Glutamatergic neuron (in vitro differentiated cells): ENCODE measurements around the gene STRA6. TPM values are rescaled to one million over a fixed set of nuclear protein-coding genes. Genes with fewer than 3 reads are reported as not detected.
A peak's percentile ranks its signal among the peaks of the same experiment; 100 is the strongest.

ENCODE experiments used
- DNase-seq: peaks from one replicate; pipeline ENCODE4 v3.0.0; 2022
- H3K27ac Mint-ChIP-seq: one replicate; pipeline ENCODE4 v1.8.0; 2020; ENCODE audit warnings: mild to moderate bottlenecking, mixed read lengths, inconsistent platforms; ENCODE audit not compliant: unreplicated experiment
- H3K27me3 Mint-ChIP-seq: one replicate; pipeline ENCODE4 v1.8.0; 2020; ENCODE audit warnings: mild to moderate bottlenecking, moderate library complexity, mixed read lengths, inconsistent platforms; ENCODE audit not compliant: unreplicated experiment
- H3K36me3 Mint-ChIP-seq: one replicate; pipeline ENCODE4 v1.8.0; 2020; ENCODE audit warnings: mild to moderate bottlenecking, mixed read lengths, inconsistent platforms; ENCODE audit not compliant: unreplicated experiment
- H3K4me1 Mint-ChIP-seq: one replicate; pipeline ENCODE4 v1.8.0; 2020; ENCODE audit warnings: mild to moderate bottlenecking, low read depth, mixed read lengths, inconsistent platforms; ENCODE audit not compliant: unreplicated experiment
- H3K4me3 Mint-ChIP-seq: one replicate; pipeline ENCODE4 v1.8.0; 2020; ENCODE audit warnings: mild to moderate bottlenecking, mixed read lengths, inconsistent platforms; ENCODE audit not compliant: unreplicated experiment
- H3K9me3 Mint-ChIP-seq: one replicate; pipeline ENCODE4 v1.8.0; 2020; ENCODE audit warnings: mild to moderate bottlenecking, moderate library complexity, mixed read lengths, inconsistent platforms; ENCODE audit not compliant: unreplicated experiment
- total RNA-seq: library from RNA; stranded (reverse); fragmentation: NEBNext Ultra II Directional; extraction: Animal tissue kit (Norgen Biotek cat#: 25700); gene quantifications from one replicate; pipeline ENCODE4 v1.2.1, GENCODE V29; 2021; ENCODE audit not compliant: unreplicated experiment
- TF ChIP-seq, protein P1 (sequence below): fragments of 200-600 bp; sonication (generic); IDR thresholded peaks from one replicate; pipeline ENCODE4 v1.5.0; 2021; ENCODE audit not compliant: partially characterized antibody, unreplicated experiment

Gene STRA6
- total RNA-seq, 1 donor from 2014 or later, result 8.4 TPM

DNA sequence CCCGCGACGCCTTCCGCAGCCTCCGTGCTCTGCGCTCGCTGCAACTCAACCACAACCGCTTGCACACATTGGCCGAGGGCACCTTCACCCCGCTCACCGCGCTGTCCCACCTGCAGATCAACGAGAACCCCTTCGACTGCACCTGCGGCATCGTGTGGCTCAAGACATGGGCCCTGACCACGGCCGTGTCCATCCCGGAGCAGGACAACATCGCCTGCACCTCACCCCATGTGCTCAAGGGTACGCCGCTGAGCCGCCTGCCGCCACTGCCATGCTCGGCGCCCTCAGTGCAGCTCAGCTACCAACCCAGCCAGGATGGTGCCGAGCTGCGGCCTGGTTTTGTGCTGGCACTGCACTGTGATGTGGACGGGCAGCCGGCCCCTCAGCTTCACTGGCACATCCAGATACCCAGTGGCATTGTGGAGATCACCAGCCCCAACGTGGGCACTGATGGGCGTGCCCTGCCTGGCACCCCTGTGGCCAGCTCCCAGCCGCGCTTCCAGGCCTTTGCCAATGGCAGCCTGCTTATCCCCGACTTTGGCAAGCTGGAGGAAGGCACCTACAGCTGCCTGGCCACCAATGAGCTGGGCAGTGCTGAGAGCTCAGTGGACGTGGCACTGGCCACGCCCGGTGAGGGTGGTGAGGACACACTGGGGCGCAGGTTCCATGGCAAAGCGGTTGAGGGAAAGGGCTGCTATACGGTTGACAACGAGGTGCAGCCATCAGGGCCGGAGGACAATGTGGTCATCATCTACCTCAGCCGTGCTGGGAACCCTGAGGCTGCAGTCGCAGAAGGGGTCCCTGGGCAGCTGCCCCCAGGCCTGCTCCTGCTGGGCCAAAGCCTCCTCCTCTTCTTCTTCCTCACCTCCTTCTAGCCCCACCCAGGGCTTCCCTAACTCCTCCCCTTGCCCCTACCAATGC lies 27.1 kb downstream of the STRA6 start:
- Mint-ChIP-seq H3K27me3 (peaks cover 24% of the 10 kb centered on the region), H3K4me1 (peaks cover 44% of the 10 kb centered on the region), H3K4me3 (no peak overlapping the region), H3K36me3 (no peaks in the 10 kb centered on the region), H3K9me3 (peaks cover 5% of the 10 kb centered on the region), H3K27ac (no peak overlapping the region)
- TF ChIP-seq, protein P1, sequence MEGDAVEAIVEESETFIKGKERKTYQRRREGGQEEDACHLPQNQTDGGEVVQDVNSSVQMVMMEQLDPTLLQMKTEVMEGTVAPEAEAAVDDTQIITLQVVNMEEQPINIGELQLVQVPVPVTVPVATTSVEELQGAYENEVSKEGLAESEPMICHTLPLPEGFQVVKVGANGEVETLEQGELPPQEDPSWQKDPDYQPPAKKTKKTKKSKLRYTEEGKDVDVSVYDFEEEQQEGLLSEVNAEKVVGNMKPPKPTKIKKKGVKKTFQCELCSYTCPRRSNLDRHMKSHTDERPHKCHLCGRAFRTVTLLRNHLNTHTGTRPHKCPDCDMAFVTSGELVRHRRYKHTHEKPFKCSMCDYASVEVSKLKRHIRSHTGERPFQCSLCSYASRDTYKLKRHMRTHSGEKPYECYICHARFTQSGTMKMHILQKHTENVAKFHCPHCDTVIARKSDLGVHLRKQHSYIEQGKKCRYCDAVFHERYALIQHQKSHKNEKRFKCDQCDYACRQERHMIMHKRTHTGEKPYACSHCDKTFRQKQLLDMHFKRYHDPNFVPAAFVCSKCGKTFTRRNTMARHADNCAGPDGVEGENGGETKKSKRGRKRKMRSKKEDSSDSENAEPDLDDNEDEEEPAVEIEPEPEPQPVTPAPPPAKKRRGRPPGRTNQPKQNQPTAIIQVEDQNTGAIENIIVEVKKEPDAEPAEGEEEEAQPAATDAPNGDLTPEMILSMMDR, result no peak
- DNase-seq, result peak; percentile 6

DNA sequence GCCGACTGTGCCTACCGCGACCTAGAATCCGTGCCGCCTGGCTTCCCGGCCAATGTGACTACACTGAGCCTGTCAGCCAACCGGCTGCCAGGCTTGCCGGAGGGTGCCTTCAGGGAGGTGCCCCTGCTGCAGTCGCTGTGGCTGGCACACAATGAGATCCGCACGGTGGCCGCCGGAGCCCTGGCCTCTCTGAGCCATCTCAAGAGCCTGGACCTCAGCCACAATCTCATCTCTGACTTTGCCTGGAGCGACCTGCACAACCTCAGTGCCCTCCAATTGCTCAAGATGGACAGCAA lies 27.7 kb downstream of the STRA6 start:
- Mint-ChIP-seq H3K36me3 (no peaks in the 10 kb centered on the region), H3K9me3 (peaks cover 7% of the 10 kb centered on the region), H3K4me1 (peaks cover 42% of the 10 kb centered on the region), H3K27me3 (peaks cover 20% of the 10 kb centered on the region), H3K27ac (no peak overlapping the region), H3K4me3 (no peak overlapping the region)
- peak; percentile 10 for DNase-seq
- TF ChIP-seq, protein P1, result no peak

DNA sequence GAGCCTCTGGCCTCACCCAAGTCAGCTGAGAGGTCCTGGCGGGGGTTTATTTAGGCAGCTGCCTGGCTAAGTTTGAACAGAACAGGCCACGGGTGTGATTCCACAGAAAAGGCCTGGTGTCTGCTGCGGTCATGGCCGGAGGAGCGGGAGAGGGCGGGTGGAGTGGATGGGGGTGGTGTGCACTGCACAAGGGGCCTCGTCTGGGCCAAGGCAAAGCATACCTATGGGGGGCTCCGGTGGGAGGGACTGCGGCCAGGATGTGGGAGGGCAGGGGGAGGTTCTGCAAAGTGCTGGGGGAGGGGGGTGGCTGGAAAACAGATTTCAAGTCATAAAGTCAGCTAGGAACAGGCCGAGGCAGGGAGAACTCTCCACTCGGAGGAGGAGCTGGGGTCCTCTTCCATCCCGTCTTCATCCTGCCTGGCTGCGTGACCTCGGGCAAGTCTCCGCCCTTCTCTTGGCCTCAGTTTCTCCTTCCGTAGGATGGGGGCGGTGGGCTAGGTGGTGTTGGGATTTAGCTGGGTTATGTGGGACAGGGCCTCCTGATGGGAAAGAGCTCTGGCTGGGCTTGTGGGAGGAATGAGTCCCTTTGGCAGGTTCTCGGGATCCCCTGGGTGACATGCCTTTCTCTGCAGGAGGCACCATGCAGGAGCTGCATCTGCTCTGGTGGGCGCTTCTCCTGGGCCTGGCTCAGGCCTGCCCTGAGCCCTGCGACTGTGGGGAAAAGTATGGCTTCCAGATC lies 28.2 kb downstream of the STRA6 start:
- peaks cover 9% of the 10 kb centered on the region for H3K9me3 Mint-ChIP-seq
- peaks cover 43% of the 10 kb centered on the region for H3K4me1 Mint-ChIP-seq
- TF ChIP-seq, protein P1, result no peak
- H3K36me3 Mint-ChIP-seq, result no peaks in the 10 kb centered on the region
- H3K4me3 Mint-ChIP-seq, result no peak overlapping the region
- peaks cover 20% of the 10 kb centered on the region for H3K27me3 Mint-ChIP-seq
- peak; percentile 23 for DNase-seq
- no peak overlapping the region for H3K27ac Mint-ChIP-seq

DNA sequence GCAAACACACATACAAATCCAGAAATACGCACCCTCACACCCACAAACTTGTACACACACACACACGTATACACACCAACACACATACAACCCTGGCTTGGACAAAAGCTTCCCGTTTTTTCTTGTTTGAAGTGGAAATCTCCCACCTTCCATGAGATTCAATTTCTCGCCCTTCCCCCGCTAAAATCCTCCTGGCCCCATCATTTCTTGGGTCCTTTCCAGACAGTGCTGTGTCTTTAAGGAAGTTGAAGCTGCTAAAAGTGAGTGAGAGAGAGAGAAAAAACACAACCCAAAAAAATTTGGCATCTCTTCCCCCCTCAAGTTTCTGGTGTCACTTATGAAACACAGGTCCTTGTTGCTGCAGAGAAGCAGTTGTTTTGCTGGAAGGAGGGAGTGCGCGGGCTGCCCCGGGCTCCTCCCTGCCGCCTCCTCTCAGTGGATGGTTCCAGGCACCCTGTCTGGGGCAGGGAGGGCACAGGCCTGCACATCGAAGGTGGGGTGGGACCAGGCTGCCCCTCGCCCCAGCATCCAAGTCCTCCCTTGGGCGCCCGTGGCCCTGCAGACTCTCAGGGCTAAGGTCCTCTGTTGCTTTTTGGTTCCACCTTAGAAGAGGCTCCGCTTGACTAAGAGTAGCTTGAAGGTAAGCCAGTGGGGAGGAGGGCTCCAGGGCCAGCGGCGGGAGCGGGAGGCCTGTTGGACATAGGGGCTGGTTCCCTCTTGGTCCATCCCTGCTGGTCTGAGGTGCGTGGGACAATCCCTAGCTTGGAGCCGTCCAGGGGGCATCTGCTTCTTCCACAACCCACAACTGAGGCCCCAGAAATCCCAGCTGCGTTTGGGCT lies 29.0 kb downstream of the STRA6 start, which contains the start of gene ISLR:
ISLR (plus strand) TSS at position 331 of the 839 bp plus-strand sequence. CDS start 1,149 bp downstream, outside the sequence.
- Mint-ChIP-seq H3K9me3 (peaks cover 9% of the 10 kb centered on the region), H3K36me3 (no peaks in the 10 kb centered on the region), H3K4me1 (peaks cover 43% of the 10 kb centered on the region), H3K27ac (peak within 1 kb of the TSS; percentile 10), H3K27me3 (peaks cover 17% of the 10 kb centered on the region), H3K4me3 (peak within 1 kb of the TSS; percentile 22)
- TF ChIP-seq, protein P1, result no peak
- peak; percentile 15 for DNase-seq
